Measurements from ENCODE around the gene PLA2G3.

The PLA2G3 gene

DNA sequence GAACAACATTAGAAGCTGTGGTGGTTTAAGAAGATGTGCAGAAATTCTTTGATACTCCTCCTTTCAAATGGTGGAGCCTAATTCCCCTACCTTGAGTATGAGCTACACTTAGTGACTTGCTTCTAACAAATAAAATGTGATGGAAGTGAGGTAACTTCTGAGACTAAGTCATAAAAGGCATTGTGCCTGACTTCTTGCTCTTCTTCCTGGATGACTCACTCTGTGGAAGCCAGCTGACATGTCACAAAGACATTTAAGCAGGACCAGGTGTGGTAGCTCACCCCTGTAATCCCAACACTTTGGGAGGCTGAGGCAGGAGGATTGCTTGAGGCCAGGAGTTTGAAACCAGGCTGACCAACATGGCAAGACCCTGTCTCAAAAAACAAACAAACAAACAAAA lies 3.9 kb upstream of the PLA2G3 start:
- no peak overlapping the region for H3K27ac ChIP-seq
- TF ChIP-seq, protein P1, sequence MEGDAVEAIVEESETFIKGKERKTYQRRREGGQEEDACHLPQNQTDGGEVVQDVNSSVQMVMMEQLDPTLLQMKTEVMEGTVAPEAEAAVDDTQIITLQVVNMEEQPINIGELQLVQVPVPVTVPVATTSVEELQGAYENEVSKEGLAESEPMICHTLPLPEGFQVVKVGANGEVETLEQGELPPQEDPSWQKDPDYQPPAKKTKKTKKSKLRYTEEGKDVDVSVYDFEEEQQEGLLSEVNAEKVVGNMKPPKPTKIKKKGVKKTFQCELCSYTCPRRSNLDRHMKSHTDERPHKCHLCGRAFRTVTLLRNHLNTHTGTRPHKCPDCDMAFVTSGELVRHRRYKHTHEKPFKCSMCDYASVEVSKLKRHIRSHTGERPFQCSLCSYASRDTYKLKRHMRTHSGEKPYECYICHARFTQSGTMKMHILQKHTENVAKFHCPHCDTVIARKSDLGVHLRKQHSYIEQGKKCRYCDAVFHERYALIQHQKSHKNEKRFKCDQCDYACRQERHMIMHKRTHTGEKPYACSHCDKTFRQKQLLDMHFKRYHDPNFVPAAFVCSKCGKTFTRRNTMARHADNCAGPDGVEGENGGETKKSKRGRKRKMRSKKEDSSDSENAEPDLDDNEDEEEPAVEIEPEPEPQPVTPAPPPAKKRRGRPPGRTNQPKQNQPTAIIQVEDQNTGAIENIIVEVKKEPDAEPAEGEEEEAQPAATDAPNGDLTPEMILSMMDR (conservative IDR thresholded peaks at IDR 0.05), result no peak

DNA sequence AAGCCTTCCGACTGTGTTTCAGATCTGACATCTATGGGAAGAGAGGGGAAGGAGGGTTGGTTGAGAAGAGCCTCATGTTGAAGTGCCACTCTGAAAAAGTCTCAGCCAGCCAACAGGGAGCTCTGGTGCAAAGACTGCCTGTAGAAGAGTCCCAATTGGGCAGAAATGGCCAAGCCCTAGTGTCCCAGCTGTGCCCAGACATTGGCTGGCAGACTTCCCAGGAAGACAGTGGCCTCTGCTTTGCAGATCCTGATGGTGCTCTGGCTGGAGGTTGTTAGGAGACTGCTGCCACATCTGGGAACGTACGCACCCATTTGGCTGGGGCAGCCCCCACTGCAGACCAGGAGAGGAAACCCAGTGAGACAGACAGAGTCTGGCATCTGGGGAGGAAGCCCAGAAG lies 3.2 kb upstream of the PLA2G3 start:
- TF ChIP-seq, protein P1 (conservative IDR thresholded peaks at IDR 0.05), result no peak
- H3K27ac ChIP-seq, result no peak overlapping the region

DNA sequence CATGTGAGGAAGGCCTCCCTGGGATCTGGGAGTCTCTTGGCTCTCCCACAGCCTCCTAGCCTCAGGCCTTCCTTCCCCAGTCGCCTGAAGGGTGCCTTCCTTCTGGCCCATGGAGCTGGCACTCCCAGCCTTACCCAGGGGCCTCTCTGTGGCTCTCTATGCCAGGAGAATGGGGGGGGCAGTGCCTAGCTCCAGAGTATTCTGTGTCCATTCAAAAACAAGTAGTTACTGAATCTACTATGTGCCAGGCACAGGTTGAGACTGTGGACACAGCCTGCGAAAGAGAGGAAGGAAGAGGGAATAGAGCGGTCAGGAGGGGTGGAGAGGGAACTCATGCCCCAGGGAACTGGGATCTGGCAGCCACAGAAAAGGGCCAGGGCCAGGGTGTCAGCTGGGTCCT lies 2.7 kb upstream of the PLA2G3 start:
- TF ChIP-seq, protein P1 (conservative IDR thresholded peaks at IDR 0.05), result no peak
- no peak overlapping the region for H3K27ac ChIP-seq

DNA sequence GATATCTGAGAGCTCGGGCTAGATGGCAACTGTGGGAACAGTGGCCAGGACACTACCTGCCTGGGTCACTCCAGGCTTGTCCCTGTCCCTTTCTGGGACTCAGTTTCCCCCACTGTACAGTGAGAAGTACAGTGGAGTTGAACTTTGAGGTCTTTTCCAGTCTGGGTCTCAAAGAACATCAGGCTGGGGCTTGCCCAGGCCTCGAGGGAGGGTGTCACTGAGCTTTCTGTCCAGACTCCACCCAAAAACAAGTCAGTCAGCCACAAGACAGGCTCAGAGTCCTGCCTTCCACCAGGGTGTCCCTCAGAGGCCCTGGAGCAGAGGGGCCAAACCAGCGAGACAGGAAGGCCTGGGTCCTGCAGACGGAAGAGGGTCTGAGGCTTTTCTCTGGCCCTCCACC lies 2.0 kb upstream of the PLA2G3 start:
- TF ChIP-seq, protein P1 (conservative IDR thresholded peaks at IDR 0.05), result no peak
- no peak overlapping the region for H3K27ac ChIP-seq

DNA sequence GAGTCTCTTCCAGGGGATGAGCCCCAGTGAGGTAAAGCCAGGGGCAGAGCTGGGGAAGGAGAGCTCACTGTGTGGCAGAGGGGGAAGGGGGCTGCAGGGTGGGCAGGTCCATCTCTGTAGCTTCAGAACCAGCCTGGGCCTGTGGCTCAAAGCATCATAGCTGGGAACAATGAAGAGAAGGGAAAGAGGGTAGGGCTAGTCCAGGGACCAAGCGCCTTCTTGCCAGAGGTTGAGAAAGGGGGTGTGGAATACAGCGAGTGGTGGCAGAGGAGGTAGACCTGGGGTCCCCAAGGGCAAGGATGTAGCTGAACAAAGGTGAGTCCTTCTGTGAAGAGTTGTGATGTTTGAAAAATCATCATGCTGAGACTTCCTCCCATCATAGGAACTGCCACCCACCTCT lies 1.2 kb upstream of the PLA2G3 start:
- TF ChIP-seq, protein P1 (conservative IDR thresholded peaks at IDR 0.05), result no peak
- no peak overlapping the region for H3K27ac ChIP-seq

DNA sequence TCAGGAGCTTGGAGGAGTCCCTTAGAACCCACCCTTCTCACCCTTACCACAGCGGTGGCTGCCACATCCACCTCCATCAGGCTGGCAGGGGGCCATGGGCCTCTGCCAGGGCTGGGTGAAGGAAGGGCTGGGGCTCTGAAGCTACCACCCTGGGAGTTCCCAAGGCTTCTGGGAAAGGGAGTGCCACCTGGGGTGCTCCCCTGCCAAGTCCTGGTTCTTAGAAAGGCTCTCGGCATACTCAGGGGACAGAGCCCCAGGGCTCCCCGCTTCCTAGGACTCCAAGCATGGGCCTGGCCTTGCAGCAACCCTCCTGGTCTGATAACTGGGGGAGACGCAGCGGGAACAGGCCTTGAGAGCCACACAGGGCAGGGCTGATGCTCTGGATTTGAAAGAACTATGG lies 438 bp upstream of the PLA2G3 start:
- H3K27ac ChIP-seq, result no peak overlapping the region
- TF ChIP-seq, protein P1 (conservative IDR thresholded peaks at IDR 0.05), result no peak

DNA sequence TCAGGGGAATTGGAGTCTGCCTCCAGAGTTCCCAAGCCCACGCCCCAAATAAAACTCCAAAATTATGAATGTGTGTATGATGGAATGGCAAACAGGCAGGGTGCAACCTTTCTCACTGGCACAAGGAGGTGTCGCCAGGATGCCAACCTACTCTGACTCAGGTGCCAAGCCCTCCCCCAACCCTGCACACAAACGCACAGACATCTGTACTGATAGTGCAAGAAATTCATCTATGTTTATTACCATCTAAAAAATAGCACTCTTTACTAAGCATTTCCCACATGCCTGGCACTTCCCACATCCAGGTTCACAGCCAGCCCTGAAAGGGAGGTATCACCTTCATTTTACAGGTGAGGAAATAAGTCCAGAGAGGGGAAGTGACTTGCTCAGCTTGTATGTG lies 1.2 kb downstream of the PLA2G3 start:
- no peak overlapping the region for H3K27ac ChIP-seq
- TF ChIP-seq, protein P1 (conservative IDR thresholded peaks at IDR 0.05), result no peak

DNA sequence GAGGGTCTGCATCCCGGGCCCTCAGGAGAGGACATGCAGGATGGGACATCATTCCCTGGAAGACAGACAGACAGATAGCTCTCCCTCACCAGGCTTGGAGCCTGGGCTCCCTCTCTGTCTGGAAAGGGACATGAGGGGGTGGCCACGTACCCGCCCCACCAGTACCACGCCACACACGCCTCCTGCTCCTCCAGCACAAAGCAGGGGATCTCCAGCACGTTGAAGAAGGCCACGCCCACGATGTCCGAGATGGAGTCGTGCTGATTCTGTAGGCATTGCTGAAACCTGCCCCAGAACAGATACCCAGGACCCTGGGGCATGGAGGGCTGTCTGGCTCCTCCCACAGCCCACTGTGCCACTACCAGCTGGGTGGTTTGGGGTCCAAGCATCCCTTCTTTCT lies 2.2 kb downstream of the PLA2G3 start:
- no peak overlapping the region for H3K27ac ChIP-seq
- TF ChIP-seq, protein P1 (conservative IDR thresholded peaks at IDR 0.05), result no peak
